GM10266 (cell line): Measurements from ENCODE around the gene ASB11.

Experiments used
- DNase-seq: peaks from one replicate; pipeline ENCODE4 v3.0.0; 2012; ENCODE audit errors: extremely low spot score
- TF ChIP-seq, protein P1 (sequence below): IDR thresholded peaks from 2 replicates; pipeline ENCODE4 v1.5.1; 2012; ENCODE audit warnings: mild to moderate bottlenecking, low read depth; ENCODE audit not compliant: control insufficient read depth, insufficient read depth; ENCODE audit errors: missing control alignments

The ASB11 gene

DNA sequence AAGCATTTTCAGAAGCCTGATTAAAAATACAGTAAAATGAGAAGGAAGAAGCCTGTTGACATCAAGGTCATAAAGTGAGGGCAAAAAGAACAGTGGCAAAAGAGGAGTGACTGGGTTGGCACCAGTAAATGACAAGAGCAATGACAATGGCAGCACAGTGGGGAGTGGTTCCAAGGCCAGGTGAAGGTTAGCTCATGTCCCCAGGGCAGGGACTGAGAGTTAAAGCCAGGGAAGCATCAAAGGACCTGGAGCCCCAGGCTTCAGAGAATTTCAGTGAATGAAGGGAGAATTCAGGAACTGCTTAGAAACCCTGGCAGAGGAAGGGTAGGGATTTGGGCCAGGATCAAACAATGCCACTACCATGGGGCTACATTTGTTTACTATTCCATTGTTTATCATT lies 28.7 kb upstream of the ASB11 start:
- no peak for DNase-seq
- TF ChIP-seq, protein P1, sequence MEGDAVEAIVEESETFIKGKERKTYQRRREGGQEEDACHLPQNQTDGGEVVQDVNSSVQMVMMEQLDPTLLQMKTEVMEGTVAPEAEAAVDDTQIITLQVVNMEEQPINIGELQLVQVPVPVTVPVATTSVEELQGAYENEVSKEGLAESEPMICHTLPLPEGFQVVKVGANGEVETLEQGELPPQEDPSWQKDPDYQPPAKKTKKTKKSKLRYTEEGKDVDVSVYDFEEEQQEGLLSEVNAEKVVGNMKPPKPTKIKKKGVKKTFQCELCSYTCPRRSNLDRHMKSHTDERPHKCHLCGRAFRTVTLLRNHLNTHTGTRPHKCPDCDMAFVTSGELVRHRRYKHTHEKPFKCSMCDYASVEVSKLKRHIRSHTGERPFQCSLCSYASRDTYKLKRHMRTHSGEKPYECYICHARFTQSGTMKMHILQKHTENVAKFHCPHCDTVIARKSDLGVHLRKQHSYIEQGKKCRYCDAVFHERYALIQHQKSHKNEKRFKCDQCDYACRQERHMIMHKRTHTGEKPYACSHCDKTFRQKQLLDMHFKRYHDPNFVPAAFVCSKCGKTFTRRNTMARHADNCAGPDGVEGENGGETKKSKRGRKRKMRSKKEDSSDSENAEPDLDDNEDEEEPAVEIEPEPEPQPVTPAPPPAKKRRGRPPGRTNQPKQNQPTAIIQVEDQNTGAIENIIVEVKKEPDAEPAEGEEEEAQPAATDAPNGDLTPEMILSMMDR: no peak

- DNase-seq: no peak
- TF ChIP-seq, protein P1: no peak
Observed at GRCh38 chrX:15343075-15343476, 27.6 kb upstream of the ASB11 start.

- DNase-seq: no peak
- TF ChIP-seq, protein P1: no peak
Observed at GRCh38 chrX:15340867-15341266, 25.4 kb upstream of the ASB11 start.

GRCh38 chrX:15336023-15336413 lies 20.6 kb upstream of the ASB11 start:
- DNase-seq: no peak
- TF ChIP-seq, protein P1: no peak

- DNase-seq: peak; percentile 87
- TF ChIP-seq, protein P1: no peak
Observed at GRCh38 chrX:15335135-15336022, 19.9 kb upstream of the ASB11 start, which contains the start of gene PIGA. Gene PIGA (minus strand): TSS chrX:15335523. CDS start chrX:15331930, 3,593 bp downstream.

GRCh38 chrX:15334561-15334960 lies 19.1 kb upstream of the ASB11 start:
- DNase-seq: peak; percentile 7
- TF ChIP-seq, protein P1: no peak

- DNase-seq: no peak
- TF ChIP-seq, protein P1: no peak
Observed at GRCh38 chrX:15328821-15329220, 13.4 kb upstream of the ASB11 start.
